Neutrophil (primary cell): ENCODE measurements around the gene EFS.

Experiments
- H3K27ac ChIP-seq: fragments of 200-600 bp; sonication (generic); 2 replicates; pipeline ENCODE4 v1.5.1; 2016; ENCODE audit warnings: mild to moderate bottlenecking, moderate library complexity
- H3K27me3 ChIP-seq: fragments of 200-600 bp; sonication (generic); 2 replicates; pipeline ENCODE4 v1.6.0; 2016; ENCODE audit warnings: mild to moderate bottlenecking
- H3K36me3 ChIP-seq: fragments of 200-600 bp; sonication (generic); 2 replicates; pipeline ENCODE4 v1.5.1; 2017
- H3K4me1 ChIP-seq, 2 experiments: fragments of 200-600 bp in 1 of 2; sonication (generic) in 1 of 2; 1 replicate in 1 of 2; 2 replicates in 1 of 2; pipeline versions ENCODE4 v1.5.1 to v1.6.1; 2013 to 2016; ENCODE audit warnings: low read depth in 1 of 2, low read length in 1 of 2, mild to moderate bottlenecking in 1 of 2, moderate library complexity in 1 of 2; ENCODE audit not compliant: control insufficient read depth in 1 of 2, insufficient read depth in 1 of 2
- H3K4me3 ChIP-seq, 2 experiments: fragments of 200-600 bp in 1 of 2; sonication (generic) in 1 of 2; 1 replicate in 1 of 2; 2 replicates in 1 of 2; pipeline ENCODE4 v1.5.1; 2013 to 2016; ENCODE audit warnings: low read depth in 1 of 2, low read length in 1 of 2, mild to moderate bottlenecking in 1 of 2, moderate library complexity in 1 of 2
- H3K9me3 ChIP-seq: fragments of 200-600 bp; sonication (generic); 2 replicates; pipeline ENCODE4 v1.5.1; 2016
- CTCF ChIP-seq: fragments of 200-600 bp; sonication (generic); IDR thresholded peaks from 2 replicates; pipeline ENCODE4 v1.5.1; 2016; ENCODE audit warnings: antibody characterized with exemption

The EFS gene

GRCh38 chr14:23380197-23380914 is 15.4 kb upstream of the EFS start:
- Histone ChIP-seq H3K27ac (no peak overlapping the region), H3K27me3 (peaks cover 13% of the 10 kb centered on the region), H3K4me1 (no peaks in the 10 kb centered on the region), H3K9me3 (no peaks in the 10 kb centered on the region), H3K4me3 (no peak overlapping the region), H3K36me3 (no peaks in the 10 kb centered on the region)
- no peak for TF ChIP-seq CTCF

GRCh38 chr14:23379366-23380196 is 14.6 kb upstream of the EFS start:
- no peaks in the 10 kb centered on the region for H3K36me3 ChIP-seq
- no peaks in the 10 kb centered on the region for H3K9me3 ChIP-seq
- no peak overlapping the region for H3K27ac ChIP-seq
- H3K27me3 ChIP-seq: peaks cover 13% of the 10 kb centered on the region
- no peak overlapping the region for H3K4me3 ChIP-seq
- H3K4me1 ChIP-seq: no peaks in the 10 kb centered on the region
- peak; percentile 56 for TF ChIP-seq CTCF

- Histone ChIP-seq H3K27ac (no peak overlapping the region), H3K4me1 (no peaks in the 10 kb centered on the region), H3K27me3 (peaks cover 13% of the 10 kb centered on the region), H3K4me3 (no peak overlapping the region), H3K36me3 (no peaks in the 10 kb centered on the region), H3K9me3 (no peaks in the 10 kb centered on the region)
- no peak for TF ChIP-seq CTCF
Measured at GRCh38 chr14:23378612-23379220, 13.7 kb upstream of the EFS start.

- no peak for TF ChIP-seq CTCF
- H3K36me3 ChIP-seq: no peaks in the 10 kb centered on the region
- peaks cover 13% of the 10 kb centered on the region for H3K27me3 ChIP-seq
- H3K9me3 ChIP-seq: no peaks in the 10 kb centered on the region
- no peaks in the 10 kb centered on the region for H3K4me1 ChIP-seq
- H3K27ac ChIP-seq: no peak overlapping the region
- no peak overlapping the region for H3K4me3 ChIP-seq
Measured at GRCh38 chr14:23377573-23378563, 12.9 kb upstream of the EFS start.

- no peaks in the 10 kb centered on the region for H3K36me3 ChIP-seq
- no peak overlapping the region for H3K27ac ChIP-seq
- no peaks in the 10 kb centered on the region for H3K9me3 ChIP-seq
- no peak for TF ChIP-seq CTCF
- no peaks in the 10 kb centered on the region for H3K4me1 ChIP-seq
- peaks cover 12% of the 10 kb centered on the region for H3K27me3 ChIP-seq
- H3K4me3 ChIP-seq: no peak overlapping the region
Measured at GRCh38 chr14:23377198-23377550, 12.2 kb upstream of the EFS start.
